Esophagus muscularis mucosa (tissue), 4 donors: ENCODE measurements around the gene AQP5. TPM values are rescaled to one million over a fixed set of nuclear protein-coding genes. Genes with fewer than 3 reads are reported as not detected.
A peak's percentile ranks its signal among the peaks of the same experiment; 100 is the strongest.

Source experiments
- DNase-seq: peaks from one replicate; pipeline ENCODE4 v3.0.0-alpha.2; 2017; ENCODE audit errors: extremely low spot score
- H3K27ac ChIP-seq, 4 donors: fragments of 200-600 bp; sonication (generic); replicated peaks in 1 of 4; 1 replicate in 3 of 4; 2 replicates in 1 of 4; pipeline ENCODE4 v1.5.1; 2016 to 2019; ENCODE audit warnings: mild to moderate bottlenecking in 1 of 4
- H3K27me3 ChIP-seq, 4 donors: fragments of 200-600 bp; sonication (generic); one replicate each; pipeline versions ENCODE4 v1.5.1 to v1.6.0; 2016 to 2019
- H3K36me3 ChIP-seq, 4 donors: fragments of 200-600 bp; sonication (generic); one replicate each; pipeline ENCODE4 v1.5.1; 2016 to 2019
- H3K4me1 ChIP-seq, 4 donors: fragments of 200-600 bp; sonication (generic); one replicate each; pipeline ENCODE4 v1.5.1; 2016 to 2019
- H3K4me3 ChIP-seq, 4 donors: fragments of 200-600 bp; sonication (generic); 1 replicate in 2 of 4; 2 replicates in 2 of 4; pipeline ENCODE4 v1.5.1; 2016 to 2019; ENCODE audit warnings: mild to moderate bottlenecking in 4 of 4, moderate library complexity in 1 of 4
- H3K9me3 ChIP-seq, 4 donors: fragments of 200-600 bp; sonication (generic); 1 replicate in 3 of 4; 2 replicates in 1 of 4; pipeline ENCODE4 v1.5.1; 2016 to 2019
- CTCF ChIP-seq, 3 experiments: fragments of 200-600 bp in 2 of 3; fragments of 450-650 bp in 1 of 3; sonication (generic) in 2 of 3; IDR thresholded peaks; one replicate each; pipeline ENCODE4 v1.5.1; 2017 to 2019; ENCODE audit warnings: antibody characterized with exemption in 3 of 3, mild to moderate bottlenecking in 2 of 3, moderate library complexity in 1 of 3
- EP300 ChIP-seq: sonication (generic); formaldehyde crosslinking; IDR thresholded peaks from one replicate; pipeline ENCODE4 v1.6.1; 2017; ENCODE audit warnings: antibody characterized with exemption
- POLR2A ChIP-seq: fragments of 450-650 bp; IDR thresholded peaks from one replicate; pipeline ENCODE4 v1.6.1; 2017; ENCODE audit warnings: antibody characterized with exemption, moderate library complexity, mild to moderate bottlenecking, low read depth
- POLR2AphosphoS5 ChIP-seq, 2 donors: sonication (generic); formaldehyde crosslinking; IDR thresholded peaks; one replicate each; pipeline ENCODE4 v1.6.1; 2017; ENCODE audit warnings: antibody characterized with exemption in 2 of 2
- WGBS: methylation state at CpG from one replicate; pipeline ENCODE4 v1.1.5; 2018; 5-methylcytosine and 5-hydroxymethylcytosine counted together
- intact Hi-C: fragments of 100-400 bp; cut with DNase I; formaldehyde crosslinking; loops from one replicate; pipeline ENCODE4 v1.15.1; 2023
- total RNA-seq, 4 donors: library from RNA; depleted of rRNA; stranded (reverse); fragments of >200 nt; gene quantifications; one replicate each; pipeline versions ENCODE4 v1.1.0 to v1.2.1, GENCODE V29; 2016

AQP5 gene
- total RNA-seq, result under 1 TPM in 1 of 4 donors, not detected in 3; 0.83 TPM

- Histone ChIP-seq H3K4me3 (peak within 1 kb of the TSS; percentile 48 to 58 (median 49)), H3K9me3 (no peaks in the 10 kb centered on the region), H3K36me3 (no peaks in the 10 kb centered on the region), H3K4me1 (peaks cover 5 to 27% (median 16%) of the 10 kb centered on the region in 4 donors), H3K27me3 (peaks cover 0 to 67% (median 24%) of the 10 kb centered on the region in 4 donors), H3K27ac (no peak within 1 kb of the TSS)
- WGBS, result 1% methylated on average over 34 of the region's 111 CpGs
- no peak for DNase-seq
- TF ChIP-seq POLR2A, result no peak
- TF ChIP-seq POLR2AphosphoS5 (IDR thresholded peaks at IDR 0.05), result no peak
- TF ChIP-seq EP300, result no peak
- TF ChIP-seq CTCF (IDR thresholded peaks at IDR 0.05), result no peak
- intact Hi-C loops, result loop anchor here (10.0 kb wide), 2 partner anchors 187 to 223 kb away; no protein-coding TSS in a partner anchor
These were observed at the start of gene AQP5 for GRCh38 chr12:49961111-49961922. Gene AQP5 (plus strand): TSS chr12:49961872. CDS start chr12:49962018, 146 bp downstream.

GRCh38 chr12:49912345-49913255, 49.1 kb upstream of the AQP5 start:
- Histone ChIP-seq H3K4me3 (no peak overlapping the region), H3K36me3 (no peaks in the 10 kb centered on the region), H3K9me3 (no peaks in the 10 kb centered on the region), H3K27me3 (peaks cover 0 to 9% (median 0%) of the 10 kb centered on the region in 4 donors), H3K4me1 (peaks cover 0 to 4% (median 0%) of the 10 kb centered on the region in 4 donors), H3K27ac (no peak overlapping the region)
- intact Hi-C loops, result no loop called here
- TF ChIP-seq POLR2A (no peak), EP300 (no peak), CTCF (IDR thresholded peaks at IDR 0.05) (no peak), POLR2AphosphoS5 (IDR thresholded peaks at IDR 0.05) (no peak)
- 78% methylated on average over 13 of the region's 16 CpGs for WGBS
- no peak for DNase-seq

GRCh38 chr12:49916129-49916919, 45.3 kb upstream of the AQP5 start:
- H3K36me3 ChIP-seq, result no peaks in the 10 kb centered on the region
- 87% methylated on average over 8 of the region's 8 CpGs for WGBS
- H3K27ac ChIP-seq, result no peak overlapping the region
- intact Hi-C loops, result no loop called here
- no peak for DNase-seq
- peaks cover 0 to 4% (median 0%) of the 10 kb centered on the region in 4 donors for H3K4me1 ChIP-seq
- no peak for TF ChIP-seq CTCF (IDR thresholded peaks at IDR 0.05)
- no peak for TF ChIP-seq POLR2AphosphoS5 (IDR thresholded peaks at IDR 0.05)
- TF ChIP-seq EP300, result no peak
- no peak for TF ChIP-seq POLR2A
- H3K9me3 ChIP-seq, result no peaks in the 10 kb centered on the region
- peaks cover 0 to 22% (median 0%) of the 10 kb centered on the region in 4 donors for H3K27me3 ChIP-seq
- no peak overlapping the region for H3K4me3 ChIP-seq

- H3K4me3 ChIP-seq, result no peak overlapping the region
- no peak overlapping the region for H3K27ac ChIP-seq
- WGBS, result 88% methylated on average over 12 of the region's 12 CpGs
- peaks cover 0 to 6% (median 4%) of the 10 kb centered on the region in 4 donors for H3K4me1 ChIP-seq
- H3K27me3 ChIP-seq, result peaks cover 0 to 22% (median 0%) of the 10 kb centered on the region in 4 donors
- no peak for DNase-seq
- intact Hi-C loops, result no loop called here
- TF ChIP-seq EP300 (no peak), CTCF (IDR thresholded peaks at IDR 0.05) (no peak), POLR2A (no peak), POLR2AphosphoS5 (IDR thresholded peaks at IDR 0.05) (no peak)
- no peaks in the 10 kb centered on the region for H3K36me3 ChIP-seq
- H3K9me3 ChIP-seq, result no peaks in the 10 kb centered on the region
These were observed 44.4 kb upstream of the AQP5 start for GRCh38 chr12:49917166-49917787.
